NCI-H524 treated with DMSO at 0.1 percent for 48 hours (cell line): Measurements from ENCODE around the gene CDYL.
A peak's percentile ranks its signal among the peaks of the same experiment; 100 is the strongest.

Source experiments
- DNase-seq: peaks from one replicate; lab custom pipeline; 2025; lab: John Stamatoyannopoulos, UW

CDYL gene

DNA sequence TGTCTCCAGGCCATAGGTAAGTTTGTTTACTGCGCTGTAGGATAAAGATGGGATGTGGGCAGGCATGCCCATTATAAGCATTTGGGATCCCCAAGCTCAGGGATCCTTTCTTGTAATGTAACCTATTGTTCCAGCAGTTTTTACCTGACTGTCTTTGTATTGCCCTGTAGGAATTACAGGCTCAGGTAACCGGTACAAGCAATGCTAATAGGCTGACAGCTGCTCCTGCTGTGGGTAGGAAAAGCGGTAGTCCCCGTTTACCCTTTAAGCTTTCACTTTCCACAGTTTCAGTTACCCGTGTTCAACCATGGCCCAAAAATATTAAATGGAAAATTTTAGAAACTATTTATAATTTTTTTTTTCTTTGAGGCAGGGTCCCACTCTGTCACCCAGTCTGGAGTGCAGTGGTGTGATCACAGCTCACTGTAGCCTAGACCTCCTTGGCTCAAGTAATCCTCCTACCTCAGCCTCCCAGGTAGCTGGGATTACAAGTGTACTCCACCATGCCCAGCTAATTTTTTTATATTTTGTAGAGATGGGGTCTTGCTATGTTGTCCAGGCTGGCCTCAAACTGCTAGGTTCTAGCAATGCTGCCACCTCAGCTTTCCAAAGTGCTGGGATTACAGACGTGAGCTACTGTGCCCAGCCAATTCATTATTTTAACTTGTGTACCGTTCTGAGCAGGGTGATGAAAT, 108.6 kb downstream of the CDYL start:
- DNase-seq = no peak

DNA sequence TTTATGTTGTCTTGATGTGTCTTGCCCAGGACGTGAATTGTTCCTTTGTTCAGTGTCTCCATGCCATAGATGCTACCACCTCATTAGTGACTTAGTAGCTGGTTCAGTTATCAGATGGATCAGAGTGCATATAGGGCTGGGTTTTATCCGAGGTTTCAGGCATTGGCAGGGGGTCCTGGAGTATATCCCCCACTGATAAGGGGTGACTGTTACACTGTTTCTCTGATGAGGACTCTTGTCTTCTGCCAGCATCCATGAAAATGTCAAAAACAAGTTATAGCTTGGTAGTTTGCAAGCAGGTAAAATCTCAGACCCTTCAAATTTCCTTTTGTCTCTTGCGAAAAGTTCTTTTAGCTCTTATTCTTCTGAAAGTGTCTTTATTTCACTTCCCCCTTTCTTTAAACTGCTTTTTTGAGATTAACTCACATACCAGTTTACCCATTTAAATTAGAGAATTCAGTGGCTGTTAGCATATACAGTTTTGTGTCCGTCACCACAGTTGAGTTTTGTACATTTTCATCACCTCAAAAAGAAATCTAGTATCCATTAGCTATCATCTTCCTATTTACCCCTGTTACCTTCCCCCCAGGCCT, 109.2 kb downstream of the CDYL start:
- no peak for DNase-seq

DNA sequence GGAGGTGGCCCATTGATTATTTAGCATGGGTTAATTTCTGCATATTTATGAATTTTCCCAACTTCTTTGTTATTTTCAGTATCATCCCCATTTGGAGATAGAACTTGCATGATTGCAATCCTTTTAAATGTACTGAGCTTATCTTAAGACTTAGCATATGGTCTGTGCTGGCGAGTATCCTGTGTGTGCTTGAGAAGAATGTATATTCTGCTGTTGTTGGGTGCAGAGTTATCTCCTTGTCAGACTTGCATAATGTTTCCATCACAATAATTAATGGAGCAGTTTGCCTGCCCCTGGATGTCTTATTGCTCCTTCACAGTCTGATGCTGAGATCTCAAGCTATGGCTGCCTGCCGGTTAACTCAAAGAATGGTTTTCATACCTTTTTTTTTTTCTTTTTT, 112.6 kb downstream of the CDYL start:
- DNase-seq = no peak

DNA sequence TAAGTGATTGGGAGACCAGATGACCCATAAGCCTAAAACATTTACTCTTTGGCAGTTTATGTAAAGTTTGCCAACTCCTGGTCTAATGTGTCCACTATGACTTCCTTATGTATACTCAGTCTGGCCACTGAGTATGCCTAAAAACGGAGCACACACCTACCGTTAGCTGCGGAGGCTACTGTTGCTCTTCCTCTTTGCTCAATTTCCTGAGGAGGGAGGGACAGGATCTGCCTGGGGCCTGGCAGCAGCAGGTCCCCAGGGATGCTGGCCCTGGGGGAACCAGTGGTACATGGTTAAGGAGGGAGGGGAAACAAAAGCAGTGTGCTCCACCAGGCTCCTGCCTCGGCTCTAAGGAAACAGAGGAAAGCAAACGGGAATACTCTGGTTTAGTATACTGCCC, 113.5 kb downstream of the CDYL start:
- DNase-seq = no peak

DNA sequence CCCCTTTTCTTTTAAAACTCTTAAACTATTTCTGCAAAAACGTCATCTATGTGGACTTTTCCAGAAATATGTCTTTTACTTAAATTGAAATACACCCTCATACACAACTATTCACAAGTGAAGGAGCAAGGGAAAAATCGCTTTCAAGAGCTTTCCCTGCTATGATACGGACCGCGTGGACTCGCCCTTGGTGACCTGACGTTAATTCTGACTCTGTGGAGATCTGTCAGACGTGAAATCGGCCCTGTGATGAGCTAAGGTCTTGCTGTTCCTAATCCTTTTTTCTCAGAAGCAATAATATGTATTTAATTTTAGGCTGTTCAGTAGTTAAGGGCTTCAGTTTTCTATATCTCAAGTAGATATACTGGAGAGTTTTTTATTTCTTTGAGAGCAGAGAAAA, 114.0 kb downstream of the CDYL start:
- DNase-seq = no peak

DNA sequence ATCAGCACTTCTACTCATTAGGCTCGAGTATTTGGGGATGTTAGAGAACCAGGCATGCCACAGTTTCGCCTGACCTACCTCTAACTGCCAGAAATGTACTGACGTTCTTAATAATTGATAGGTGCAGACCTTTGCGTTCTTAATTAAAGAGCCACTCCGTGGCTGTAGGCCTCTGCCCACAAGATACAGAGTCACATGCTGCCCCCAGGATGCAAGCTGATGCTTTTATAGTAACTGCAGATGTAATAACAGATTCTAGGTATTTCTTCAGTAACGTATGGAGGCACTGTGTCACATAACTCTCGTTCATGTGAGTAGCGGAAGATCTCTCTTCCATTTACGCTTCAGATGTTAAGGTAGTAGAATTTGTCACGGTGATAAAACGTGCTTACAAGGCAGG, 114.4 kb downstream of the CDYL start:
- no peak for DNase-seq

DNA sequence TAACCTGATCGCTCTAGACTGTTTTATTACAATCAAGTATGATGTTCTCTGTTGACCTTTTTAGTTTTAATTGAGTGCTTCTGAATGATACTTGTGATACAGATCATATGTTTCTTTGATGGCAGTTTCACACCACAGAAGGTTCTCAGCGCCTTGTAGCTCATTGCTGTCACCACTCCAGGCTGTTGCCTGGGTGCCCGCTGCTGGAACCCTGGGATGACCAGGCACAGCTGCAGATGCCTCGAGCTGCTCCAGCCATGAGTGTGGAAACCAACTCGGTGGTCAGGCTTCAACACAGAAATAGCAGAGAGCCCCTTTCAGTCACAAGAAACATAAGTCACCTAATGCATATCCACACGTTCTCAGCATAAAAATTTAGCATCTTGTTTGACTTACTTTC, 114.9 kb downstream of the CDYL start:
- DNase-seq = no peak

DNA sequence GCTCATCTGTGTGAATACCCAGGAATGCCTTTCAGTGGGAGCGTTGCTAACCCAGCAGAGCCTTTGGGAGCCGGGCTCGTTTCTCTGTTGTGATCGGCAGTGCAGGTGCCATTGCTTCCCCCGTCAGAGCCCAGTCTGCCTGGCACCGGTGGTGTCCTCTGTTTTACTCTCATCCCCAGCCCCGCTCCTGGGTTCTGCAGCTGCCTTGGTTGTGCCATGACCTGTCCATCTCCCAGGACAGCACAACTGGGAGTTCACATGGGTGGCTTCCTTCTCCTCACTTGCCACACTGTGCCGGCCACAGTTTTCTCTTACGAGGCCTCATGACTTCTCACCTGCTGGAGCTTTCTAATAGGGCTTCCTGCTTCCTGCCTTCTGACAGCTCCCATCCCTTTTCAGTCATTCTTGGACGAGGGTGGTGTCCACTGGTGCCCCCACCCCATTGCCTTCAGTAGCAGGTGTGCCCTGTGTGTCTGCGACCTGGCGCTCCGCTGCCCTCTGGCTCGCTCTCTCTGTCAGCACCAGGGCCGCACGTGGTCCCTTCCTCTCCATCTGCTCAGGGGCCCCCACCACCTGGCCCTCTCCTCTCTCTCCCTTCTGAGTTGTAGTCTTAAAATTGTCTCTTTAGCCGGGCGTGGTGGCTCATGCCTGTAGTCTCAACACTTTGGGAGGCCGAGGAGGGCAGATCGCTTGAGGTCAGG, 116.7 kb downstream of the CDYL start:
- peak; percentile 33 for DNase-seq

DNA sequence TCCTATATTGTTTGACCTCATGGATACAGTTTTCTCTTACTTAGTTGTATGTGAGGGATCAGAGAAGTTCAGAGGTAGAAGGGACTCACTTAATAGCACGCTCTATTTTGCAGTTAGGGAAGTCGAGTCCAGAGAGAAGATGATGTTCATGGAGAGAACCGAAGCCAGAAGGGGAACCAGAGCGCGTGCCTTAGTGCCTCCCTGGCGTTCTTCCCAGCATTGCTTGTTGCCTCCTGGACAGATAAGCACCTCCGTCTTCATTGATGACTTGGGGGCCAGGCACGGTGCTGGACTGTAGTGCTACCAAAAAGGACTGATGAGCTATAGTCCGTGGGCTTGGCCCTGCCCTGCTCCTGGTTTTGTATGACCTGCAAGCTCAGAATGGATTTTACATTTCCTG, 117.8 kb downstream of the CDYL start:
- no peak for DNase-seq

DNA sequence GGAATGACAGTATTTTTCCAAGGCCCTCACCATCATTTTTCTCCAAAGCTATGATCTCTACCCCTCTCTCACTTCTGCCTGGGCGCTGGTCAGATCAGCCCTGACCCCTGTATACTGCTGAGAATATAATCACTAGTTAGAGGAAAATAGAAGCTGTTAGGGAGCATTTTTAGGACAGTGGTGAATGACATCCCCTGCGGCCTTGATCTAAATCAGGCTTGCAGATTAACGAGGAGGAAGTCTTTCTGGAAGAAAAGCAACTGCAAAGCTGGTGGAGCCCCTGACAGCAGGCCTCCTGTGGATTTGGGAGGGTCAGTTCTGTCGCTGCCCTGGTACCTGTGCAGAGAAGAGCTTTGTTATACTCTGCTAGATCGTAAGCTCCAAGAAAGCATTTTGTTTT, 119.8 kb downstream of the CDYL start:
- no peak for DNase-seq

DNA sequence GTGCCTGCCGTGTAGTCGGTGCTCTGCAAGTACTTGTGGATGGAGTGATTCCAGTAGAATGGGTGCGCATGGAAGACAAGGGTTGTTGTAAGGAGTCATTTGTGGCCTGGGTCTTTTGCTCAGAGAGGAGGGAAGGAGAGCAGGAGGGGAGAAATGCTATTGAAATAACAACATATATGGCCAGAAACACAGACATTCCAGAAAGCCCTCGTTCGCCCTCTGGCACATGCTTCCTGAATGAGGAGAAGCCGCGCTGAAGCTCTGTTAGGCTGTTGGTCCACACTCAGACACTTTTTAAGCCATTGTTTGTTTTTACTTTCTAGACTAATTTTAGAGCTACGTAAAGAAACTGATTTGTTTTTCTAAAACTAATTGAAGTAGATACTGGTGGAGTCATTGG, 120.2 kb downstream of the CDYL start:
- DNase-seq = no peak

DNA sequence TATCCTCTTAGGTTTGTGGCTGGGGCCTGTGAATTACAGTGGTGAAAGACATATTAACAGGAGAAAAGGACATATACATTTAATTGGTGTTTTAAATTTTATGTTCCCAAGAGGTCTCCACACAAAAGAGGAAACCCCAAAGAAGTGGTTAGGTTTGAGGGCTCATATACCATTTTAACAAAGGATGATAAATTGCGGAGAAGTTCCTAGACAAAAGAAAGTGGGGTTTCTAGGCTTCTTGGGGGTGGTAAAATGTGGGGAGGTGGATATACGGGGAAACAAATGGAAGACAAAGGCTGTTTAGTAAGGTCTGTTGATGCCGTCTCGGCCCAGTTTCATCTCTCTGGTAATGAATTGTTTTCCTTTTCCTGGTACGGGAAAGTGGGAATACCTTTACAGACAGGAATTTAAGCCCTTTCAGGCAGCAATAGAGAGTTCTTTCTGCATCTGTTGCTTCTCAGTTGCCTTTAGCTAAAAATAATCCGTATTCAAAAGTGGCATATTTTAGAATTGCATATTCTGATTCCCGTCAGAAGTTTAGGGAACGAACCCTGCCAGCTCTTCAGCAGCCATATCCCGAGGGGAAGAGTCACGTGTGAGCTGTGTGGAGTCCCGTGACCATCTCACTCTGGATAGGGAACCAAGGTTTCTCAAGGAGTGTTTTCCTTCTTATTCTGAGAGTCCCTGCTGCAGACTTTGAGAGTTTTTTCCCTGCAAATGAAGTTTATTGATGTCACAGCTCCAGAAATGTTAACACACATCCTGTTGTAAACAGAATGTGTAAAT, 123.2 kb downstream of the CDYL start:
- DNase-seq = no peak

DNA sequence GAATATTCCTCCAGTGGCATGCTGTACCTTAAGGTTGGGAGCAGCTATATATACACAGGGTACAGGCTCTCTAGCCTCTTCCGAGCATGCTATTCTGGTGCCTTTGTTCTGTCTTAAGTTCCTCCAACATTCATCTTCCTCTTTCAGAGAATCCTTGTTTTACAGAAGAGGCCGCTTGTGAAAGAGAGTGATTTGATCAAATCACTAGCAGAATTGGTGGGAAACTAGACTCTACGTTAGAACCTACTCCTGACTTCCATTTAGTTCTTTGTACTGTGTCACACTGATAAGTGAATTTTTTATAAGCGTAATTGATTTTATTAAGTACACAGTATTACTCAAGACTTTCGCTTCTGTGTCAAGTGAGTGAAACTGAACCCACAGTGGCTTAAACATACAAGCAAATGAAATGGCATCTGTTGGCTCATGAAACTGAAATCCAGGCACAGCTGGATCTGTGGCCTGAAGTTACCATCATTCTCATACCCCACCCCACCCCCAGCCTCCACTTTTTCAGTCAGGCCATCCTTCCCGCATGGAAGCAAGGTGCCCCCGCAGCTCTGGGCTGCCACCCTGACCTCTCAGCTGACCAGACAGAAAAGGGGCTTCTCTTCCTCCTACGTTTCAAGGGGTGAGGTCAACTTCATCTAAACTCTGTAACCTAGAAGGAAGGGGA, 125.3 kb downstream of the CDYL start:
- no peak for DNase-seq

DNA sequence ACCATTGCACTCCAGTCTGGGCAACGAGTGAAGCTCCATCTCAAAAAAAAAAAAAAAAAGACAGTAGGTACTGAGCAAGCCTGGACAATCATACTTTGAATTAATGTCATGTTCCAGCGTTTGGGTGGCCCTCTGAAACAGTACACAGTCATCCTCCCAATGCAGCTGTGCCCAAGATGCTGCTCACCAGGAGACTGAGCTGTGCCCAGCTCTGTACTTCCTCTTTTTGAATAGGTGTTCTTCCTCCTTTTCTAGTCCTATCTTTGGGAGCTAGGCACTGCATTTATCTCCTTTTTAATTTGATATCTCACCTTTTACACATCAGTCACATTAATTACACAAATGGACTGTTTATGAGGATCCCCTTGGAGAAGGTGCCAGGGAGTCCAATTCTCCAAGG, 126.2 kb downstream of the CDYL start:
- DNase-seq = no peak

DNA sequence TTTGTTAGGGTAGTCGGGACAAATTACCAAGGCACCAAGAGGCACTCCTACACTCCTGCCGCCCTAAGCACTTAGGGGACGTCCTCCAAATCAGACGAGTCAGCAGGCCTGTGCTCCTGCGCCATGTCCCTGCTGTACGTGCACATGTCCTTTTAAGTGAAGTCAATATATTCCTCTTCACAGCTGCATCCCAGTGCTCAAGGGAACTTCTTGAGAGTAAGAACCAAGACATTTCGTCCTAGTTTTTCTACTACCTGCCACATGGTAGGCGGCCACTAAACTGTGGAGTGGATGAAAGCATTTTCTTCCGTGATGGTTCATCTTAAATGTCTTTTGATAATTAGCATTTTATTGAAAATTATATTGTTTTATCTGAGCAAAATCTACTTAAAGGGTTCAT, 126.9 kb downstream of the CDYL start:
- no peak for DNase-seq

DNA sequence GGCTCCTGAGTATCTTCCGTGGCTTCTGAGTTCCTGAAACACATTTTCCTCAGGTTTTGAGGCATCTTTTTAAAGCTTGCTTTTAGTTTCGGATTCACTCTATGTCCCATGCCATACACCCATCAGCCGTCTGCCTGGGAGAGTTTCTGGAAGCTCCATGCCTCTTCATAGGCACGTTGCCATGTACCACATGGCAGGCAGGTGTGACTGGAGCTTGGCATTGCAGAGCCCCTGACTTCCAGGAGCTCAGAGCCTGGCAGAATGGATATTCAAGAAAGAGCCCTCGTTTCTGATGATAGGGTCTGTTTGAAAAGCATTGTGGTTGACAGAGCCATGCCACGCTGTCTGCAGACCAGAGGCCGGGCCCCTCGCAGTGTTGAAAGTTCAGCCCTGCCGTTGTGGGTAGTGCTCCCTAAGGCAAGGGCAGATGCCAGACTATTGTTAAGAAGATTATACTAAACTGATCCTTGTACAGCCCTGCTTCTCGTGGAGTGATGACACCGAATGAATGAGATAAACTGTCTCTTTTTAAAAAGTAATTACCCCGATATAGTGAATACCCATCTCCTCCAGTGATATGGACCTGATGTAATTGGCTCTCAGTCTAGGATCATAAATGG, 127.7 kb downstream of the CDYL start:
- DNase-seq = no peak

DNA sequence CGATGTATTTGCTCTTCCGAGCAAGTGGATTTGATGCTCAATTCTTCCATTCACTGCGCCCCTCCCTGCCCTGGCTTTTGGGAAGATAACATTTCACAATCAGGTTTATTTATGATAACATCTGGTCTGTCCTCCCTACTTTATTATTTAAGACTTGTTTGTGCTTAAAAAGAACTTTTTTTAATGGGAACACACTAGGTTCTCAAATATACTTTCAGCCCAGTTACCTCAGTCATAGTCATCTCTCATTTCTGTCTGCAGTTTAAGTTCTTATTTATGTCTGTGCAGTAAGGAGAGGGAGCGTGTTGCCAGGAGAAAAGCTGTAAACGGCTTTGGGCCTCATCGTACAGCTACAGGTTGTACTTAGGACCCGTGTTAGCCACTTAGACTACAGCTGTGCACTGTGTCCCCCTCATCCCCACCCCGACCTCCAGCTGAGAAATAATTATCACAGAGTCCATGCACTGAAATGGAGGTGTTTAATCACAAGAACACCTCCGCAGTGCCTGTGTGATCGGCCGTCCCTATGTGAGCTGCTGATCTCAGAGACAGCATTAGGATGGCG, 128.3 kb downstream of the CDYL start:
- no peak for DNase-seq

DNA sequence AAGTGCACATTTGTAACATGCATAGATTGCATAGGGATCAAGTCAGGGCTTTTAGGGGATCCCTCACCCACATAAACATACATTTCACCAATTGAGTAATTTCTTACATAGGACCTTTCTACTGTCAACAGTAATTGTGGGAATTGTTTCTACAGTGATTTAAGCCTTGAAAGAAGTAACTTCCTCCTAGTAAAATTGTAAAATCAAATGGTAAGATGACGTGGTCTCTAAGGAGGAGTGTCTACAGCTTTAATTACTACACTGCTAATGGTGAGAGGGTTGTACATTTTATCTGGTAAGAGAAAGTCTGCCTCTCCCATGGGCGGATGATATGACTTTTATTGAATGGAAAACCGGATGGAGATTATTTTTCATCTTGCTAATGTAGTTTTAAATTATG, 129.6 kb downstream of the CDYL start:
- DNase-seq = no peak

DNA sequence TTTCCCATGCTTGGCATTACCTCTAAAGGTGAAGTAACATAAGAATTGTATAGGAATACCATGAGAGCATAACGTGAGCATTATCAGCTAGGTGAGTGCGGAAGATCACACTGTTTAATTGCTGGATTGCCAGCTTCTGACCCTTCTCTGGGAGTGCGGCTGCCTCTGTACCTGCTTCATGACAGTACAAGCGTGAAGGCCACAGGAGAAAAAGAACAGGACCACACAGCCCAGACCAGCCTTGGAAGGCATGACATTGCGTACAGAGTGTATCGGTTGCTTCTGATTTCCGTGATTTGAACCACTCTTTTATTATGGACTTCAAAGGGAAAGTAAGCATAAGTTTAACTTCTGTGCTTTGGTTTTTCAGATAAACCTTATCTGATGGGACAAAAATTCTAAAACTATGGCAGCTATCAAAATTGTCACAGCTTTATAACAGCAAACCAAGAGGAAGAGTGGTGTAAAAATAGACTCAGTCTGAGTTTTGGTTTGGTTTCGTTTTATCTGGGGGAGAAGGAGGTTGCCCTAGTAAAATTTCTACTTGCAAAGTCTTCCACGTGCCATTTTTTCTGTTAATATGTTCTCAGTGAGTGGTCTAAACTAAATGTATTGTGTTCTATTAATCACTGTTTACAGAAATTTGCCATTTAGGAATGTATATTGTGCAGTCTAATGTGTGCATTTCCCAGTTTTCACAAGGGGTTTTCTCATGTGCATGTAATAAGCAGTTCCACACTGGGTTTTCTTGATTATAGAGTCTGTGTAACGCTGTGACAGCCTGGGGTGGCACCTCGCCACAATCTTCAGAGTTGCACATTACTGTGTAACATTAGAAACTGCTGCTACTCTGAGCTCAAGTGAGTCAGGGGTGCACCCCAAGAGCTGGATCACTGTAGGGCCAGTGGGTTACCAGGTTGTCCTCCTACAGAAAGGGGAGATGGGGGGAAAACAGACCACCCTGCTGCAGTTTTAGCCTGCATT, 130.4 kb downstream of the CDYL start:
- DNase-seq = no peak

DNA sequence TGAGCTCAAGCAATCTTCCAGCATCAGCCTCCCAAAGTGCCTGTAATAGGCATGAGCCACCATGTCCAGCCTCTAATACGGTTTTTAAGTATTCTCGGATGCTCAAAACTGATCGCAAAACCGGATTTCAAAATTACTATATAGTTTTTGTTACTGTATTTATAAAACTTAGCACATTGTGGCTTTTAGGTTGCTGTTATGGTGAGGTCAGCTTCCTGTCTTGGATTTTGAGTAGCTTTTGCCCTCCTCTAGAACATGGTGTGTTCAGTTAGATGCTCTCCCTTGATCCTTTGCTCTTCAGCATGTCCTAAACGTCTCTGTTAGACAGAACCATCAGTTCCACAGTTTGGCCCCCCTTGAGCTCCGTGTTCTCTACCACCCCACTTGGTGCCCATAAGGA, 131.4 kb downstream of the CDYL start:
- no peak for DNase-seq
